Sigmoid colon (tissue), 7 donors: ENCODE results near the gene CCNYL1. TPM values are rescaled to one million over a fixed set of nuclear protein-coding genes. Genes with fewer than 3 reads are reported as not detected.
"Not testable (repeated sequence)": the region's sequence is repeated elsewhere in the genome, so short reads cannot be mapped to it uniquely, and the experiment has no call there.

ENCODE experiments used
- DNase-seq: peaks from one replicate; pipeline ENCODE4 v3.0.0-alpha.2; 2019
- H3K27ac ChIP-seq, 4 donors: fragments of 200-600 bp; sonication (generic); one replicate each; pipeline ENCODE4 v1.5.1; 2016 to 2019; ENCODE audit warnings: mild to moderate bottlenecking in 1 of 4
- H3K27me3 ChIP-seq, 3 donors: fragments of 200-600 bp; sonication (generic); one replicate each; pipeline ENCODE4 v1.5.1; 2019; ENCODE audit warnings: mild to moderate bottlenecking in 1 of 3
- H3K36me3 ChIP-seq, 4 donors: fragments of 200-600 bp; sonication (generic); one replicate each; pipeline ENCODE4 v1.5.1; 2016 to 2019
- H3K4me1 ChIP-seq, 4 donors: fragments of 200-600 bp; sonication (generic); one replicate each; pipeline ENCODE4 v1.5.1; 2017 to 2019
- H3K4me3 ChIP-seq, 4 donors: fragments of 200-600 bp; sonication (generic); one replicate each; pipeline ENCODE4 v1.5.1; 2017 to 2019; ENCODE audit warnings: mild to moderate bottlenecking in 2 of 4, moderate library complexity in 1 of 4
- H3K9me3 ChIP-seq, 4 donors: fragments of 200-600 bp in 3 of 4; sonication (generic) in 3 of 4; one replicate each; pipeline versions ENCODE4 v1.5.1 to v1.6.1; 2013 to 2019
- EP300 ChIP-seq, 4 donors: sonication (generic); formaldehyde crosslinking; IDR thresholded peaks; one replicate each; pipeline ENCODE4 v1.6.1; 2017; ENCODE audit warnings: antibody characterized with exemption in 4 of 4
- POLR2A ChIP-seq, 2 donors: fragments of 450-650 bp; IDR thresholded peaks; one replicate each; pipeline ENCODE4 v1.6.1; 2016; ENCODE audit warnings: antibody characterized with exemption in 2 of 2, mild to moderate bottlenecking in 2 of 2, moderate library complexity in 2 of 2
- POLR2AphosphoS5 ChIP-seq, 4 donors: sonication (generic); formaldehyde crosslinking; IDR thresholded peaks; one replicate each; pipeline ENCODE4 v1.6.1; 2017; ENCODE audit warnings: antibody characterized with exemption in 4 of 4
- WGBS, 2 donors: extraction: QIAGEN DNeasy Blood & Tissue Kit; methylation state at CpG; one replicate each; pipeline ENCODE4 v1.1.7; 2013; 5-methylcytosine and 5-hydroxymethylcytosine counted together
- intact Hi-C: fragments of 100-400 bp; cut with DNase I; formaldehyde crosslinking; loops from one replicate; pipeline ENCODE4 v1.15.1; 2023
- polyA plus RNA-seq, 3 donors: library from polyadenylated mRNA; stranded (reverse); fragments of 200-250 nt; gene quantifications; one replicate each; pipeline ENCODE4 v1.2.3, GENCODE V29; 2013
- total RNA-seq, 4 donors: library from RNA; depleted of rRNA; stranded (reverse); fragments of >200 nt; gene quantifications; one replicate each; pipeline ENCODE4 v1.1.0, GENCODE V29; 2016
- TF ChIP-seq, protein P1 (sequence below), 4 experiments: fragments of 450-650 bp in 3 of 4; fragments of 200-600 bp in 1 of 4; IDR thresholded peaks; one replicate each; pipeline ENCODE4 v1.5.1; 2016 to 2019; ENCODE audit warnings: antibody characterized with exemption in 4 of 4, mild to moderate bottlenecking in 3 of 4, moderate library complexity in 2 of 4
- donor health status: healthy with polysubstance abuse.
- donor health status: Bipolar disorder and iron deficiency.
- donor health status: healthy.

Gene CCNYL1
- total and polyA plus RNA-seq, 7 donors, result 9.2 to 49.5 (median 17.8) TPM

DNA sequence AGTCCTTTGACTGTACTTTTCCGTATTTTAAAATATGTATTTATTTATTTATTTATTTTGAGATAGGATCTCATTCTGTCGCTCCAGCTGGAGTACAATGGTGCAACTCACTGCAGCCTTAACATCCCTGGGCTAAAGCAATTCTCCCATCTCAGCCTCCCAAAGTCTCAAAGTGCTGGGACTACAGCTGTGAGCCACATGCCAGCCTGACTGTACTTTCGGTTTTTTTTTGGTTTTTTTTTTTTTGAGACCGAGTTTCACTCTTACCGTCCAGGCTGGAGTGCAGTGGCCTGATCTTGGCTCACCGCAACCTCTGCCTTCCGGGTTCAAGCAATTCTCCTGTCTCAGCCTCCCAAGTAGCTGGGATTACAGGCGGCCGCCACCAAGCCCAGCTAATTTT lies 28.9 kb upstream of the CCNYL1 start:
- DNase-seq, result no peak
- intact Hi-C loops, result no loop called here

GRCh38 chr2:207683438-207683837 lies 28.0 kb upstream of the CCNYL1 start:
- intact Hi-C loops, result no loop called here
- Histone ChIP-seq H3K9me3 (no peaks in the 10 kb centered on the region), H3K4me3 (no peak overlapping the region), H3K4me1 (no peaks in the 10 kb centered on the region), H3K27ac (no peak overlapping the region), H3K36me3 (no peaks in the 10 kb centered on the region), H3K27me3 (peaks cover 2 to 26% (median 5%) of the 10 kb centered on the region in 3 donors)
- 75 to 85% methylated on average over 5 of the region's 5 CpGs for WGBS, 2 donors
- DNase-seq, result no peak
- no peak for TF ChIP-seq POLR2AphosphoS5 (IDR thresholded peaks at IDR 0.05)
- no peak for TF ChIP-seq EP300 (IDR thresholded peaks at IDR 0.05)
- TF ChIP-seq, protein P1, sequence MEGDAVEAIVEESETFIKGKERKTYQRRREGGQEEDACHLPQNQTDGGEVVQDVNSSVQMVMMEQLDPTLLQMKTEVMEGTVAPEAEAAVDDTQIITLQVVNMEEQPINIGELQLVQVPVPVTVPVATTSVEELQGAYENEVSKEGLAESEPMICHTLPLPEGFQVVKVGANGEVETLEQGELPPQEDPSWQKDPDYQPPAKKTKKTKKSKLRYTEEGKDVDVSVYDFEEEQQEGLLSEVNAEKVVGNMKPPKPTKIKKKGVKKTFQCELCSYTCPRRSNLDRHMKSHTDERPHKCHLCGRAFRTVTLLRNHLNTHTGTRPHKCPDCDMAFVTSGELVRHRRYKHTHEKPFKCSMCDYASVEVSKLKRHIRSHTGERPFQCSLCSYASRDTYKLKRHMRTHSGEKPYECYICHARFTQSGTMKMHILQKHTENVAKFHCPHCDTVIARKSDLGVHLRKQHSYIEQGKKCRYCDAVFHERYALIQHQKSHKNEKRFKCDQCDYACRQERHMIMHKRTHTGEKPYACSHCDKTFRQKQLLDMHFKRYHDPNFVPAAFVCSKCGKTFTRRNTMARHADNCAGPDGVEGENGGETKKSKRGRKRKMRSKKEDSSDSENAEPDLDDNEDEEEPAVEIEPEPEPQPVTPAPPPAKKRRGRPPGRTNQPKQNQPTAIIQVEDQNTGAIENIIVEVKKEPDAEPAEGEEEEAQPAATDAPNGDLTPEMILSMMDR (IDR thresholded peaks at IDR 0.05), result no peak
- no peak for TF ChIP-seq POLR2A (IDR thresholded peaks at IDR 0.05)

More for the DNA sequence above, 28.9 kb upstream of the CCNYL1 start:
- no peak for TF ChIP-seq POLR2AphosphoS5 (IDR thresholded peaks at IDR 0.05)
- TF ChIP-seq POLR2A (IDR thresholded peaks at IDR 0.05), result no peak
- TF ChIP-seq EP300 (IDR thresholded peaks at IDR 0.05), result no peak
- TF ChIP-seq, protein P1 (IDR thresholded peaks at IDR 0.05), result no peak
- H3K9me3 ChIP-seq, result no peaks in the 10 kb centered on the region
- WGBS, 2 donors, result 91 to 93% methylated on average over 9 of the region's 9 CpGs
- no peaks in the 10 kb centered on the region for H3K4me1 ChIP-seq
- H3K27me3 ChIP-seq, result peaks cover 2 to 30% (median 5%) of the 10 kb centered on the region in 3 donors
- no peak overlapping the region for H3K4me3 ChIP-seq
- H3K27ac ChIP-seq, result no peak overlapping the region
- no peaks in the 10 kb centered on the region for H3K36me3 ChIP-seq

GRCh38 chr2:207683879-207684627 lies 27.4 kb upstream of the CCNYL1 start:
- H3K9me3 ChIP-seq, result no peaks in the 10 kb centered on the region
- TF ChIP-seq POLR2A (IDR thresholded peaks at IDR 0.05), result no peak
- intact Hi-C loops, result no loop called here
- H3K36me3 ChIP-seq, result no peaks in the 10 kb centered on the region
- WGBS, 2 donors, result 12 to 52% methylated on average over 3 of the region's 3 CpGs
- DNase-seq, result no peak
- H3K27me3 ChIP-seq, result peaks cover 2 to 24% (median 5%) of the 10 kb centered on the region in 3 donors
- H3K27ac ChIP-seq, result no peak overlapping the region
- no peak overlapping the region for H3K4me3 ChIP-seq
- no peaks in the 10 kb centered on the region for H3K4me1 ChIP-seq

DNA sequence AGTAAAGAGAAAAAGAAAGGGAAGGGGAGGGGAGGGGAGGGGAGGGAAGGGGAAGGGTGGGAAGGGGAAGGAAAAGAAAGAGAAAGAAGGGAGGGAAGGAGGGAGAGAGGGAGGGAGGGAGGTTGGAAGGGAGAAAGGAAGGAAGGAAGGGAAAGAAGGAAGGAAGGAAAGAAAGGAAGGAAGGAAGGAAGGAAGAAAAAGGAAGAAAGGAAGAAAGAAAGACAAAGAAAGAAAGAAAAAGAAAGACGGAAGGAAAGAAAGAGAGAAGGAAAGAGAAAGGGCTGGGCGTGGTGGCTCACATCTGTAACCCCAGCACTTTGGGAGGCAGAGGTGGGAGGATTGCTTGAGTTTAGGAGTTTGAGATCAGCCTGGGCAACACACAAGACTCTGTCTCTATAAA lies 24.6 kb upstream of the CCNYL1 start:
- no peak for DNase-seq
- no peak overlapping the region for H3K4me3 ChIP-seq
- H3K27me3 ChIP-seq, result peaks cover 0 to 2% (median 0%) of the 10 kb centered on the region in 3 donors
- H3K9me3 ChIP-seq, result no peaks in the 10 kb centered on the region
- 88 to 90% methylated on average over 2 of the region's 2 CpGs for WGBS, 2 donors
- no peaks in the 10 kb centered on the region for H3K4me1 ChIP-seq
- intact Hi-C loops, result no loop called here
- TF ChIP-seq EP300 (IDR thresholded peaks at IDR 0.05), result no peak
- TF ChIP-seq POLR2A (IDR thresholded peaks at IDR 0.05), result no peak
- TF ChIP-seq, protein P1 (IDR thresholded peaks at IDR 0.05), result no peak
- TF ChIP-seq POLR2AphosphoS5 (IDR thresholded peaks at IDR 0.05), result no peak
- no peak overlapping the region for H3K27ac ChIP-seq
- no peaks in the 10 kb centered on the region for H3K36me3 ChIP-seq

DNA sequence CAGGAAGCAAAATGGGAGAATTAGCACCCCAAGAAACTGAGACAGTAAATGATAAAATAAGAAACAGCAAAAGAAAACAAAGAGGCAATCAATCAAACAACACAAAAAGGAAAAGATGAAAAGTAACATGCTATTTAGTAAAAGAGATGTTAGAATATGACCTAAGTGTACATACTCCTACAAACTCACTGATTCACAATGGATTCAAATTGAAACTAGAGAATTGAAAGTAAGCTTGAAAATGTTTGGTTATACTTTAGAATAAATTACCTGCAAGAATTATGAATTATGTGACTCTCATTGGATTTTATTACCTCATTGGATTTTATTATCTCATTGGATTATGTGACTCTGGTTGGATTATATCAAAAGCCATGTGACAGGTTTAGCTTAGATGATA lies 22.8 kb upstream of the CCNYL1 start:
- no peak for DNase-seq
- Histone ChIP-seq H3K4me1 (no peaks in the 10 kb centered on the region), H3K4me3 (no peak overlapping the region), H3K27ac (no peak overlapping the region), H3K36me3 (no peaks in the 10 kb centered on the region), H3K27me3 (no peaks in the 10 kb centered on the region), H3K9me3 (no peaks in the 10 kb centered on the region)
- intact Hi-C loops, result no loop called here
- no peak for TF ChIP-seq EP300 (IDR thresholded peaks at IDR 0.05)
- TF ChIP-seq, protein P1 (IDR thresholded peaks at IDR 0.05), result no peak
- no peak for TF ChIP-seq POLR2AphosphoS5 (IDR thresholded peaks at IDR 0.05)
- TF ChIP-seq POLR2A (IDR thresholded peaks at IDR 0.05), result no peak

GRCh38 chr2:207690845-207691461 lies 20.5 kb upstream of the CCNYL1 start:
- H3K4me1 ChIP-seq, DNase-seq, H3K9me3 ChIP-seq, H3K27me3 ChIP-seq, H3K4me3 ChIP-seq, intact Hi-C loops, H3K36me3 ChIP-seq, H3K27ac ChIP-seq: not testable (repeated sequence)
- WGBS, 2 donors, result 91 to 92% methylated on average over 16 of the region's 16 CpGs
